Esophagus (tissue), 2 donors: ENCODE measurements around the gene PET100. TPM values are rescaled to one million over a fixed set of nuclear protein-coding genes. Genes with fewer than 3 reads are reported as not detected.

ENCODE experiments used
- H3K27ac ChIP-seq, 2 donors: one replicate each; pipeline ENCODE4 v1.5.1; 2013; ENCODE audit warnings: low read depth in 2 of 2, mild to moderate bottlenecking in 2 of 2, inconsistent platforms in 1 of 2, low read length in 1 of 2, moderate library complexity in 1 of 2
- H3K27me3 ChIP-seq, 2 donors: one replicate each; pipeline ENCODE4 v1.6.1; 2013; ENCODE audit warnings: low read length in 2 of 2, control low read depth in 1 of 2, mild to moderate bottlenecking in 1 of 2; ENCODE audit not compliant: insufficient read depth in 2 of 2, control insufficient read depth in 1 of 2
- H3K36me3 ChIP-seq, 2 donors: one replicate each; pipeline ENCODE4 v1.6.1; 2013; ENCODE audit warnings: low read length in 1 of 2; ENCODE audit not compliant: control insufficient read depth in 2 of 2, insufficient read depth in 2 of 2
- H3K4me1 ChIP-seq, 2 donors: one replicate each; pipeline ENCODE4 v1.6.1; 2013; ENCODE audit warnings: low read length in 1 of 2; ENCODE audit not compliant: control insufficient read depth in 2 of 2, insufficient read depth in 2 of 2
- H3K4me3 ChIP-seq, 2 donors: one replicate each; pipeline ENCODE4 v1.5.1; 2013; ENCODE audit warnings: low read length in 2 of 2, mild to moderate bottlenecking in 2 of 2, low read depth in 1 of 2, moderate library complexity in 1 of 2
- H3K9me3 ChIP-seq, 2 donors: one replicate each; pipeline ENCODE4 v1.6.1; 2013; ENCODE audit warnings: mild to moderate bottlenecking in 2 of 2, low read depth in 1 of 2, low read length in 1 of 2, moderate library complexity in 1 of 2; ENCODE audit not compliant: control insufficient read depth in 2 of 2, insufficient read depth in 1 of 2
- WGBS, 2 donors: extraction: QIAGEN DNeasy Blood & Tissue Kit; methylation state at CpG; one replicate each; pipeline ENCODE4 v1.1.7; 2013; 5-methylcytosine and 5-hydroxymethylcytosine counted together
- polyA plus RNA-seq, 2 donors: library from polyadenylated mRNA; stranded (reverse); fragments of 200-250 nt; gene quantifications; one replicate each; pipeline ENCODE4 v1.2.3, GENCODE V29; 2013
- donor health status: healthy with polysubstance abuse.
- donor health status: Bipolar disorder and iron deficiency.

The PET100 gene
- polyA plus RNA-seq, 2 donors, result 81.3 to 234 TPM

GRCh38 chr19:7646426-7646700 is 16.8 kb downstream of the PET100 start:
- 80 to 92% methylated on average over 7 to 8 of the region's 8 CpGs for WGBS, 2 donors
- Histone ChIP-seq H3K4me1 (no peaks in the 10 kb centered on the region), H3K9me3 (no peaks in the 10 kb centered on the region), H3K36me3 (peaks cover 0 to 19% of the 10 kb centered on the region in 2 donors), H3K27ac (no peak overlapping the region), H3K27me3 (no peaks in the 10 kb centered on the region), H3K4me3 (no peak overlapping the region)

- 90% methylated on average over 26 of the region's 26 CpGs for WGBS, 2 donors
- no peaks in the 10 kb centered on the region for H3K27me3 ChIP-seq
- H3K27ac ChIP-seq, result no peak overlapping the region
- H3K9me3 ChIP-seq, result no peaks in the 10 kb centered on the region
- peaks cover 0 to 17% of the 10 kb centered on the region in 2 donors for H3K36me3 ChIP-seq
- no peaks in the 10 kb centered on the region for H3K4me1 ChIP-seq
- no peak overlapping the region for H3K4me3 ChIP-seq
Observed at GRCh38 chr19:7647156-7647555, 17.6 kb downstream of the PET100 start.

- no peaks in the 10 kb centered on the region for H3K9me3 ChIP-seq
- H3K4me3 ChIP-seq, result no peak overlapping the region
- 85 to 87% methylated on average over 15 of the region's 15 CpGs for WGBS, 2 donors
- H3K36me3 ChIP-seq, result peaks cover 0 to 10% of the 10 kb centered on the region in 2 donors
- H3K27ac ChIP-seq, result no peak overlapping the region
- H3K4me1 ChIP-seq, result no peaks in the 10 kb centered on the region
- H3K27me3 ChIP-seq, result no peaks in the 10 kb centered on the region
Observed at GRCh38 chr19:7648265-7649014, 18.8 kb downstream of the PET100 start.

GRCh38 chr19:7650148-7650547 is 20.6 kb downstream of the PET100 start:
- H3K4me1 ChIP-seq, result no peaks in the 10 kb centered on the region
- no peaks in the 10 kb centered on the region for H3K9me3 ChIP-seq
- H3K36me3 ChIP-seq, result peaks cover 0 to 8% of the 10 kb centered on the region in 2 donors
- no peak overlapping the region for H3K27ac ChIP-seq
- no peaks in the 10 kb centered on the region for H3K27me3 ChIP-seq
- WGBS, 2 donors, result 40 to 50% methylated on average over 2 of the region's 2 CpGs
- H3K4me3 ChIP-seq, result no peak overlapping the region

- Histone ChIP-seq H3K36me3 (peaks cover 0 to 2% of the 10 kb centered on the region in 2 donors), H3K4me3 (no peak overlapping the region), H3K4me1 (no peaks in the 10 kb centered on the region), H3K27ac (peak overlapping the region in 1 of 2 donors; percentile 34), H3K27me3 (no peaks in the 10 kb centered on the region), H3K9me3 (no peaks in the 10 kb centered on the region)
- 4 to 5% methylated on average over 28 of the region's 28 CpGs for WGBS, 2 donors
Observed at GRCh38 chr19:7652061-7652641, 22.6 kb downstream of the PET100 start.

GRCh38 chr19:7654401-7654800 is 24.8 kb downstream of the PET100 start:
- WGBS, 2 donors, result 37 to 45% methylated on average over 8 of the region's 8 CpGs

GRCh38 chr19:7655581-7655980 is 26.0 kb downstream of the PET100 start:
- Histone ChIP-seq H3K27ac (no peak overlapping the region), H3K36me3 (no peaks in the 10 kb centered on the region), H3K4me3 (no peak overlapping the region), H3K4me1 (no peaks in the 10 kb centered on the region), H3K9me3 (no peaks in the 10 kb centered on the region), H3K27me3 (no peaks in the 10 kb centered on the region)
- WGBS, 2 donors, result 74 to 78% methylated on average over 8 of the region's 8 CpGs

More at GRCh38 chr19:7654401-7654800, 24.8 kb downstream of the PET100 start:
- Histone ChIP-seq H3K36me3 (no peaks in the 10 kb centered on the region), H3K27ac (no peak overlapping the region), H3K27me3 (no peaks in the 10 kb centered on the region), H3K4me1 (no peaks in the 10 kb centered on the region), H3K9me3 (no peaks in the 10 kb centered on the region), H3K4me3 (no peak overlapping the region)

- no peaks in the 10 kb centered on the region for H3K36me3 ChIP-seq
- H3K4me3 ChIP-seq, result no peak overlapping the region
- no peak overlapping the region for H3K27ac ChIP-seq
- no peaks in the 10 kb centered on the region for H3K27me3 ChIP-seq
- H3K4me1 ChIP-seq, result no peaks in the 10 kb centered on the region
- WGBS, 2 donors, result 32 to 38% methylated on average over 14 of the region's 14 CpGs
- no peaks in the 10 kb centered on the region for H3K9me3 ChIP-seq
Observed at GRCh38 chr19:7657131-7657751, 27.6 kb downstream of the PET100 start.

GRCh38 chr19:7658219-7658686 is 28.7 kb downstream of the PET100 start:
- 32 to 43% methylated on average over 9 of the region's 9 CpGs for WGBS, 2 donors
- Histone ChIP-seq H3K27me3 (no peaks in the 10 kb centered on the region), H3K4me3 (no peak overlapping the region), H3K36me3 (no peaks in the 10 kb centered on the region), H3K9me3 (no peaks in the 10 kb centered on the region), H3K27ac (no peak overlapping the region), H3K4me1 (no peaks in the 10 kb centered on the region)
